Osteoblast (primary cell): ENCODE measurements around the gene CRYGA. TPM values are rescaled to one million over a fixed set of nuclear protein-coding genes. Genes with fewer than 3 reads are reported as not detected.

Source experiments
- DNase-seq: peaks from one replicate; pipeline ENCODE4 v3.0.0; 2011; ENCODE audit warnings: low spot score, mixed read lengths; ENCODE audit not compliant: insufficient read length; ENCODE audit errors: missing footprints
- H2AFZ ChIP-seq: 2 replicates; pipeline ENCODE4 v1.6.0; 2011; ENCODE audit warnings: mild to moderate bottlenecking, low read length
- H3K27ac ChIP-seq: 2 replicates; pipeline ENCODE4 v1.5.1; 2011; ENCODE audit warnings: mild to moderate bottlenecking, low read depth, low read length, moderate library complexity
- H3K27me3 ChIP-seq: 2 replicates; pipeline ENCODE4 v1.6.0; 2012; ENCODE audit warnings: mild to moderate bottlenecking, control low read depth, inconsistent platforms, low read length, moderate library complexity; ENCODE audit not compliant: insufficient read depth
- H3K36me3 ChIP-seq: 2 replicates; pipeline ENCODE4 v1.5.1; 2011; ENCODE audit warnings: mild to moderate bottlenecking, low read length, control low read depth, moderate library complexity; ENCODE audit not compliant: insufficient read depth
- H3K4me1 ChIP-seq: 2 replicates; pipeline ENCODE4 v1.5.1; 2011; ENCODE audit warnings: mild to moderate bottlenecking, low read length, control low read depth, moderate library complexity; ENCODE audit not compliant: insufficient read depth
- H3K4me2 ChIP-seq: 2 replicates; pipeline ENCODE4 v1.6.0; 2011; ENCODE audit warnings: mild to moderate bottlenecking, low read length; ENCODE audit not compliant: insufficient read depth
- H3K4me3 ChIP-seq: fragments of 200-600 bp; sonication (generic); 3 replicates; pipeline ENCODE4 v1.5.1; 2012; ENCODE audit warnings: mild to moderate bottlenecking, low read length, inconsistent platforms; ENCODE audit not compliant: insufficient read depth
- H3K79me2 ChIP-seq: 2 replicates; pipeline ENCODE4 v1.6.0; 2012; ENCODE audit warnings: mild to moderate bottlenecking, low read length, control low read depth, inconsistent platforms; ENCODE audit not compliant: insufficient read depth
- H3K9me3 ChIP-seq: 2 replicates; pipeline ENCODE4 v1.5.1; 2011; ENCODE audit warnings: low read depth, low read length, control low read depth
- H4K20me1 ChIP-seq: 2 replicates; pipeline ENCODE4 v1.6.0; 2012; ENCODE audit warnings: mild to moderate bottlenecking, low read length, control low read depth; ENCODE audit not compliant: insufficient read depth
- CTCF ChIP-seq: IDR thresholded peaks from 2 replicates; pipeline ENCODE4 v1.5.1; 2011; ENCODE audit warnings: mild to moderate bottlenecking, low read depth, low read length, moderate library complexity; ENCODE audit errors: extremely low read depth
- total RNA-seq: library from RNA; depleted of rRNA; stranded (reverse); fragments of >200 nt; gene quantifications from 2 replicates; pipeline ENCODE4 v1.2.3, GENCODE V29; 2012

The CRYGA gene, protein sequence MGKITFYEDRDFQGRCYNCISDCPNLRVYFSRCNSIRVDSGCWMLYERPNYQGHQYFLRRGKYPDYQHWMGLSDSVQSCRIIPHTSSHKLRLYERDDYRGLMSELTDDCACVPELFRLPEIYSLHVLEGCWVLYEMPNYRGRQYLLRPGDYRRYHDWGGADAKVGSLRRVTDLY
- not detected in 2 replicates for total RNA-seq

- H2AFZ ChIP-seq = no peak within 1 kb of the TSS
- H3K9me3 ChIP-seq = no peaks in the 10 kb centered on the region
- H3K27ac ChIP-seq = no peak within 1 kb of the TSS
- no peak within 1 kb of the TSS for H3K4me3 ChIP-seq
- H3K79me2 ChIP-seq = no peaks in the 10 kb centered on the region
- H3K36me3 ChIP-seq = no peaks in the 10 kb centered on the region
- H3K27me3 ChIP-seq = peaks cover 7% of the 10 kb centered on the region
- no peak for TF ChIP-seq CTCF
- H3K4me1 ChIP-seq = no peaks in the 10 kb centered on the region
- no peaks in the 10 kb centered on the region for H4K20me1 ChIP-seq
- no peak for DNase-seq
- H3K4me2 ChIP-seq = no peak within 1 kb of the TSS
These were observed at the start of gene CRYGA for GRCh38 chr2:208163489-208163888. TSS of gene CRYGA (minus strand) at chr2:208163589. CDS start at chr2:208163556, 33 bp downstream.

- Histone ChIP-seq H3K79me2 (no peaks in the 10 kb centered on the region), H3K4me2 (no peak overlapping the region), H3K4me3 (no peak overlapping the region), H3K36me3 (no peaks in the 10 kb centered on the region), H3K27me3 (no peaks in the 10 kb centered on the region), H4K20me1 (no peaks in the 10 kb centered on the region), H3K4me1 (no peaks in the 10 kb centered on the region), H3K9me3 (no peaks in the 10 kb centered on the region), H2AFZ (no peak overlapping the region), H3K27ac (no peak overlapping the region)
- DNase-seq = no peak
- TF ChIP-seq CTCF = no peak
These were observed 47.5 kb upstream of the CRYGA start for GRCh38 chr2:208210688-208211451.

GRCh38 chr2:208208335-208209085 is 45.1 kb upstream of the CRYGA start:
- no peaks in the 10 kb centered on the region for H3K79me2 ChIP-seq
- H3K27ac ChIP-seq = no peak overlapping the region
- no peaks in the 10 kb centered on the region for H3K27me3 ChIP-seq
- H3K36me3 ChIP-seq = no peaks in the 10 kb centered on the region
- no peak for DNase-seq
- H2AFZ ChIP-seq = no peak overlapping the region
- no peaks in the 10 kb centered on the region for H3K9me3 ChIP-seq
- no peak for TF ChIP-seq CTCF
- no peaks in the 10 kb centered on the region for H3K4me1 ChIP-seq
- H4K20me1 ChIP-seq = no peaks in the 10 kb centered on the region
- no peak overlapping the region for H3K4me3 ChIP-seq
- H3K4me2 ChIP-seq = no peak overlapping the region

GRCh38 chr2:208207769-208208168 is 44.4 kb upstream of the CRYGA start:
- no peak for DNase-seq
- no peaks in the 10 kb centered on the region for H3K79me2 ChIP-seq
- no peak for TF ChIP-seq CTCF

More at GRCh38 chr2:208207769-208208168, 44.4 kb upstream of the CRYGA start:
- H2AFZ ChIP-seq = no peak overlapping the region
- H3K4me1 ChIP-seq = no peaks in the 10 kb centered on the region
- no peak overlapping the region for H3K27ac ChIP-seq
- no peaks in the 10 kb centered on the region for H3K27me3 ChIP-seq
- H3K4me2 ChIP-seq = no peak overlapping the region
- H3K36me3 ChIP-seq = no peaks in the 10 kb centered on the region
- no peaks in the 10 kb centered on the region for H4K20me1 ChIP-seq
- no peak overlapping the region for H3K4me3 ChIP-seq
- H3K9me3 ChIP-seq = no peaks in the 10 kb centered on the region
